ENCODE measurements around the gene PARP1.

DNA sequence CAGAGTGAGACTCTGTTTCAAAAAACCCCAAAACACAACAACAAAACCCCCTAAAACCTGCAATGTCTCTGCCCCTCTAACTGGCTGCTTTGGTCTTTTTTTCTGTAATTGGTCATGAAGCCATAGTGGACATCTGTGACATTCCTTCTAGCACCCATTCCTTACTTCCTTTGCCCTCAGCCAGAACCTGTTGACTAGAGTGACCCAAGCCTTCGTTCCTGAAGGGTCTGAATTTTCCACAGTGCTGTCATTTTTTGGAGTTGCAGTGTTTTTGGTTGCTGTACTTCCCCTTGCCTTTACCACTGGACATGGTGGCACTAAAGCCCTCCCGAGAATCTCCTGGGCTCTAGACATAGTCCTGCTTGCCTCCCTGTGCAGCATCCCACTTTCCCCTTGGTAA, 50.5 kb downstream of the PARP1 start:
- TF ChIP-seq CTCF (IDR thresholded peaks at IDR 0.05) (no peak), NR3C1 (CRISPR knock-in tag; conservative IDR thresholded peaks at IDR 0.05; ENCODE audit: low read depth) (no peak), ESRRA (CRISPR knock-in tag; IDR thresholded peaks at IDR 0.05; ENCODE audit: borderline replicate concordance) (no peak), ETV6 (CRISPR knock-in tag; IDR thresholded peaks at IDR 0.05) (no peak), ZNF138 (CRISPR knock-in tag; conservative IDR thresholded peaks at IDR 0.05) (no peak)

Data from WTC11 (cell line).